K562 (cell line): Measurements from ENCODE around the gene MFSD6L. TPM values are rescaled to one million over a fixed set of nuclear protein-coding genes. Genes with fewer than 3 reads are reported as not detected.
A peak's percentile ranks its signal among the peaks of the same experiment; 100 is the strongest.

Source experiments
- ATAC-seq: fragments of 200-7000 bp; cut with Tn5 transposase; 3 replicates; pipeline ENCODE4 v1.9.1; 2020; ENCODE audit warnings: moderate library complexity
- BruUV-seq: library from RNA; stranded (reverse); fragments of 400-500 nt; replicated peaks from 2 replicates; lab custom pipeline; 2021; lab: Mats Ljungman, UMichigan
- CTCF ChIA-PET: fragments of 300-600 bp; formaldehyde crosslinking; extraction: SDS; loops from one replicate; lab custom pipeline; 2021; ENCODE audit warnings: low intra/inter-chr PET ratio; lab: Yijun Ruan, JAX
- POLR2A ChIA-PET: fragments of 300-600, 350-650 bp; sonication (Branson Sonifier 250); formaldehyde crosslinking; extraction: SDS; loops from one replicate; lab custom pipeline; 2021; ENCODE audit warnings: antibody characterized with exemption, inconsistent platforms; lab: Yijun Ruan, JAX
- DNase-seq, 4 experiments: peaks; one replicate each; pipeline versions ENCODE4 v3.0.0 to v3.0.0-alpha.2; 2011 to 2018; ENCODE audit warnings: low spot score in 3 of 4, mixed read lengths in 3 of 4; ENCODE audit errors: extremely low read depth in 1 of 4
- FAIRE-seq: peaks from 2 replicates; lab custom pipeline; 2011; peaks lifted over from hg19 to GRCh38; lab: Jason Lieb, UNC
- H2AFZ ChIP-seq: 2 replicates; pipeline ENCODE4 v1.6.0; 2011; ENCODE audit warnings: low read depth, low read length, control low read depth, inconsistent platforms
- H3K27ac ChIP-seq: fragments of 200-600 bp; 3 replicates; pipeline ENCODE4 v1.8.0; 2011; ENCODE audit warnings: low read depth, mild to moderate bottlenecking, control low read depth, inconsistent platforms, low read length, moderate library complexity, mixed read lengths; ENCODE audit errors: extremely low read depth
- H3K27me3 ChIP-seq, 2 experiments: fragments of 300-600 bp in 1 of 2; 2 replicates in 1 of 2; 3 replicates in 1 of 2; pipeline versions ENCODE4 v1.6.0 to v1.8.0; 2011; ENCODE audit warnings: inconsistent platforms in 2 of 2, low read length in 2 of 2, mild to moderate bottlenecking in 1 of 2, mixed read lengths in 1 of 2, moderate library complexity in 1 of 2; ENCODE audit not compliant: control insufficient read depth in 2 of 2, insufficient read depth in 2 of 2
- H3K36me3 ChIP-seq: fragments of 300-600 bp; 3 replicates; pipeline ENCODE4 v1.8.0; 2011; ENCODE audit warnings: mild to moderate bottlenecking, low read length, inconsistent platforms; ENCODE audit not compliant: control insufficient read depth, insufficient read depth
- H3K4me1 ChIP-seq, 2 experiments: fragments of 200-600 bp in 1 of 2; replicated peaks in 1 of 2; 2 replicates in 1 of 2; 3 replicates in 1 of 2; pipeline versions ENCODE4 v1.5.1 to v1.8.0; 2011; ENCODE audit warnings: inconsistent platforms in 2 of 2, low read length in 2 of 2, mild to moderate bottlenecking in 1 of 2, mixed read lengths in 1 of 2, moderate library complexity in 1 of 2; ENCODE audit not compliant: control insufficient read depth in 2 of 2, insufficient read depth in 2 of 2
- H3K4me2 ChIP-seq: 2 replicates; pipeline ENCODE4 v1.6.1; 2011; ENCODE audit warnings: low read length, control low read depth, inconsistent platforms, mixed read lengths; ENCODE audit not compliant: insufficient read depth
- H3K4me3 ChIP-seq: fragments of 200-600 bp; sonication (generic), shearing (Covaris generic); 2 replicates; pipeline ENCODE4 v1.5.1; 2016; ENCODE audit warnings: control low read depth, inconsistent platforms
- H3K79me2 ChIP-seq: fragments of 200-600 bp; 3 replicates; pipeline ENCODE4 v1.8.0; 2011; ENCODE audit warnings: low read length, inconsistent platforms; ENCODE audit not compliant: control insufficient read depth, insufficient read depth
- H3K9ac ChIP-seq, 2 experiments: 2 replicates each; pipeline versions ENCODE4 v1.6.0 to v1.6.1; 2011; ENCODE audit warnings: low read depth in 2 of 2, low read length in 2 of 2, control low read depth in 1 of 2, inconsistent platforms in 1 of 2, mild to moderate bottlenecking in 1 of 2, mixed read lengths in 1 of 2; ENCODE audit not compliant: insufficient read depth in 1 of 2
- H3K9me1 ChIP-seq: one replicate; pipeline ENCODE4 v1.6.0; 2011; ENCODE audit warnings: inconsistent platforms, mild to moderate bottlenecking, low read length, moderate library complexity; ENCODE audit not compliant: control insufficient read depth, insufficient read depth
- H3K9me3 ChIP-seq: replicated peaks from 2 replicates; pipeline ENCODE4 v1.5.1; 2011; ENCODE audit warnings: low read depth, low read length, inconsistent platforms; ENCODE audit not compliant: control insufficient read depth, insufficient read depth
- H4K20me1 ChIP-seq: replicated peaks from 2 replicates; pipeline ENCODE4 v1.6.1; 2011; ENCODE audit warnings: low read length, inconsistent platforms, mixed read lengths; ENCODE audit not compliant: control insufficient read depth, insufficient read depth
- BHLHE40 ChIP-seq: IDR thresholded peaks from 2 replicates; pipeline ENCODE4 v1.6.1; 2011; ENCODE audit warnings: low read length, improper control_type of control experiment
- CAMTA2 ChIP-seq: fragments of 250-450 bp; sonication (Bioruptor Pico); conservative IDR thresholded peaks from 2 replicates; pipeline ENCODE4 v1.5.1; 2022
- FOXA3 ChIP-seq, 2 experiments: fragments of 450-650 bp in 1 of 2; sonication (generic) in 1 of 2; formaldehyde crosslinking; IDR thresholded peaks in 1 of 2; conservative IDR thresholded peaks in 1 of 2; 2 replicates each; pipeline versions ENCODE4 v1.4.0 to v1.8.0; 2020 to 2022; ENCODE audit warnings: mild to moderate bottlenecking in 2 of 2, missing genetic modification reagents in 1 of 2
- HDAC1 ChIP-seq, 2 experiments: fragments of 450-650 bp; IDR thresholded peaks; 2 replicates each; pipeline ENCODE4 v1.6.1; 2016 to 2017; ENCODE audit warnings: inconsistent platforms in 1 of 2, mild to moderate bottlenecking in 1 of 2, moderate library complexity in 1 of 2
- KDM5B ChIP-seq: fragments of 200-600 bp; sonication (generic); IDR thresholded peaks from 2 replicates; pipeline ENCODE4 v1.6.1; 2012; ENCODE audit warnings: low read depth, mild to moderate bottlenecking, moderate library complexity, low read length, control low read depth, inconsistent platforms; ENCODE audit not compliant: insufficient replicate concordance
- MECOM ChIP-seq: fragments of 250-450 bp; sonication (Bioruptor Pico); IDR thresholded peaks from 2 replicates; pipeline ENCODE4 v1.8.0; 2022; ENCODE audit warnings: inconsistent platforms
- NFRKB ChIP-seq: fragments of 450-650 bp; IDR thresholded peaks from 2 replicates; pipeline ENCODE4 v1.6.1; 2016; ENCODE audit warnings: low read depth
- POLR3A ChIP-seq: IDR thresholded peaks from 2 replicates; pipeline ENCODE4 v1.6.1; 2011; ENCODE audit warnings: borderline replicate concordance, mild to moderate bottlenecking, moderate library complexity; ENCODE audit not compliant: insufficient read length, insufficient read depth; ENCODE audit errors: extremely low read depth
- PTBP1 ChIP-seq: fragments of 200-400 bp; formaldehyde crosslinking; IDR thresholded peaks from 2 replicates; pipeline ENCODE4 v1.6.1; 2017; ENCODE audit warnings: low read depth, low read length
- RBFOX2 ChIP-seq: fragments of 200-400 bp; formaldehyde crosslinking; IDR thresholded peaks from 2 replicates; pipeline ENCODE4 v1.6.1; 2017; ENCODE audit warnings: low read depth, mild to moderate bottlenecking, low read length, moderate library complexity
- SMAD3 ChIP-seq: fragments of 450-650 bp; formaldehyde crosslinking; conservative IDR thresholded peaks from 2 replicates; pipeline ENCODE4 v1.4.0; 2020; ENCODE audit warnings: mild to moderate bottlenecking
- SMARCA5 ChIP-seq: fragments of 450-650 bp; IDR thresholded peaks from 2 replicates; pipeline ENCODE4 v1.6.1; 2016
- SREBF1 ChIP-seq: fragments of 150-350 bp; IDR thresholded peaks from 2 replicates; pipeline ENCODE4 v1.6.1; 2014; ENCODE audit warnings: antibody characterized with exemption, low read depth, low read length, borderline replicate concordance
- SRSF3 ChIP-seq: fragments of 200-400 bp; formaldehyde crosslinking; IDR thresholded peaks from 2 replicates; pipeline ENCODE4 v1.6.1; 2016; ENCODE audit warnings: mild to moderate bottlenecking, low read length, moderate library complexity; ENCODE audit not compliant: insufficient read depth
- STAT5A ChIP-seq: IDR thresholded peaks from 2 replicates; pipeline ENCODE4 v1.6.1; 2012; ENCODE audit warnings: low read length, inconsistent platforms, borderline replicate concordance
- TAF9B ChIP-seq: fragments of 450-650 bp; IDR thresholded peaks from 2 replicates; pipeline ENCODE4 v1.6.1; 2018; ENCODE audit warnings: mild to moderate bottlenecking; ENCODE audit not compliant: partially characterized antibody
- ZNF12 ChIP-seq: sonication (generic); formaldehyde crosslinking; IDR thresholded peaks from 2 replicates; pipeline ENCODE4 v1.4.0; 2020; ENCODE audit warnings: mild to moderate bottlenecking, missing genetic modification reagents
- ZNF444 ChIP-seq: fragments of 250-450 bp; sonication (Bioruptor Pico); IDR thresholded peaks from 2 replicates; pipeline ENCODE4 v1.4.0; 2020; ENCODE audit warnings: mild to moderate bottlenecking, moderate library complexity
- ZSCAN32 ChIP-seq: fragments of 450-650 bp; formaldehyde crosslinking; IDR thresholded peaks from 2 replicates; pipeline ENCODE4 v1.4.0; 2020; ENCODE audit warnings: mild to moderate bottlenecking, moderate library complexity
- WGBS: fragments of 100-300 bp; shearing (Covaris generic); methylation state at CpG from one replicate; pipeline ENCODE4 v1.1.6; 2016; ENCODE audit warnings: low coverage, mixed read lengths; ENCODE audit not compliant: insufficient coverage; ENCODE audit errors: missing lambda C conversion rate; 5-methylcytosine and 5-hydroxymethylcytosine counted together
- in situ Hi-C: fragments of 300-500 bp; cut with MboI; formaldehyde crosslinking; loops from 4 replicates; pipeline ENCODE4 v1.15.0; 2018; ENCODE audit warnings: inconsistent platforms, mixed read lengths
- intact Hi-C: fragments of 100-400 bp; cut with micrococcal nuclease; formaldehyde crosslinking; loops from 2 replicates; pipeline ENCODE4 v1.14.2; 2022
- polyA plus RNA-seq, 8 experiments: library from polyadenylated mRNA; depleted of rRNA in 4 of 8; stranded (reverse) in 5 of 8; unstranded in 3 of 8; fragments of >200 nt; fragmentation: Nextera tagmentation in 2 of 8; fragmentation: Illumina TruSeq in 1 of 8; extraction: Ambion mirVana in 2 of 8; extraction: Trizol in 1 of 8; gene quantifications; 2 replicates each; pipeline versions ENCODE4 v1.2.1 to v1.2.3, GENCODE V29; 2011 to 2014; ENCODE audit warnings: inconsistent platforms in 1 of 8, missing spikeins in 1 of 8
- total RNA-seq, 7 experiments: library from RNA; depleted of rRNA in 6 of 7; stranded (reverse); fragments of >200 nt in 6 of 7; fragmentation: Illumina TruSeq in 2 of 7; extraction: Trizol in 2 of 7; gene quantifications; 2 replicates each; pipeline versions ENCODE4 v1.2.1 to v1.2.3, GENCODE V29; 2011 to 2021; ENCODE audit warnings: low replicate concordance in 1 of 7

MFSD6L gene
- total and polyA plus RNA-seq, 9 of the 15 experiments (the other 6 are each of a cell fraction or from before 2014, with no cell fraction given) = not detected

DNA sequence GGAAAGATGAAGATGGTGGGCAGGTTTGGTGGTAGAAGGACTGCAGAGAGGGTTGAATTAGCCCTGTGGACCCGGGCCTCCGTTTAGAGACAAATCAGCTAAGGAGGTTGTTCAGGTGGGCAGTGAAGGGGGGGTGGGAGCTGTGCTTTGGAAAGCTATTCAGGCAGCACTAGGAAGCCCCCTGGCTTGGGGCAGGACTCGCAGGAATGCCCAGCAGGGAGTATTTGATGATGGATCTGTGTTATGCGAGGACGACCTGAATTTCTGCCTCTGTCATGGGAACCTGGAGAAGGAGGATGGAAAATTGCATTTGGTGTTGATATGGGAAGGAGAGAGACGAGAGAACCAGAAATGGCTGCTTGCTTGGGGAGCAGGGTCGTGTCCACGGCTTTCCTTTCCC lies 44.3 kb downstream of the MFSD6L start:
- Histone ChIP-seq H3K27me3 (peaks cover 6 to 33% of the 10 kb centered on the region in 2 experiments; a peak in 3 of 5 replicates), H3K9me3 (no peaks in the 10 kb centered on the region), H3K36me3 (no peaks in the 10 kb centered on the region), H4K20me1 (no peaks in the 10 kb centered on the region), H2AFZ (no peak overlapping the region), H3K4me3 (no peak overlapping the region), H3K4me1 (no peaks in the 10 kb centered on the region), H3K9me1 (no peaks in the 10 kb centered on the region), H3K27ac (no peak overlapping the region), H3K4me2 (no peak overlapping the region), H3K9ac (no peak overlapping the region), H3K79me2 (no peaks in the 10 kb centered on the region)
- FAIRE-seq (no peak), DNase-seq (no peak), ATAC-seq (no peak)
- 0% methylated on average over 7 of the region's 8 CpGs for WGBS
- ChIA-PET CTCF (no interaction called here), POLR2A (interaction anchor here (0.6 kb wide), 2 partner anchors 238 to 490 kb away, joined by 3 read pairs; no protein-coding TSS in a partner anchor)
- intact Hi-C loops = no loop called here
- in situ Hi-C loops = loop anchor here (10.0 kb wide), 1 partner anchor 350 kb away; no protein-coding TSS in a partner anchor
- TF ChIP-seq CAMTA2 (CRISPR knock-in tag) = no peak
- no peak for TF ChIP-seq ZSCAN32
- TF ChIP-seq RBFOX2 = no peak
- BruUV-seq = no TSS peak

DNA sequence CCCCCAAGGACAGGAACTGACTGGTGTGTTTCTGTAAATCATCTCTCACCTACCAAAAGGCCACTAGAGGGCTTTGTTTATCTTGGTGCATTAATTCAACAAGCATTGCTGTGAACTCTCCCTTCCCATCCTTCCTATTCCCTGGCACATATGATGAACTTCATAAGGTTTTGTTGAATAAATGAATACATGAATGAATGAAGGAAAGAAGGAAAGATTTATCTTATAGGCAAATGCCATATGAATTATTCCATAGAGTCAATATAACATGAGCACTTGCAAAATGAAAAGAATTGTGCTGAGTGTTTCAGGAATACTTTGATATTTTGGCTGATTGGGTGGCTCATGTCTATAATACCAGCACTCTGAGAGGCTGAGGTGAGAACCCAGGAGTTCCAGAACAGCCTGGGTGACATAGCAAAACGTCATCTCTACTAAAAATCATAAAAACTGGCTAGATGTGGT lies 45.2 kb downstream of the MFSD6L start:
- CTCF ChIA-PET = no interaction called here
- Histone ChIP-seq H3K9ac (no peak overlapping the region), H3K4me1 (no peaks in the 10 kb centered on the region), H3K9me3 (no peaks in the 10 kb centered on the region), H3K4me3 (no peak overlapping the region), H4K20me1 (no peaks in the 10 kb centered on the region), H3K27me3 (peaks cover 6 to 33% of the 10 kb centered on the region in 2 experiments; a peak in 3 of 5 replicates), H3K27ac (no peak overlapping the region), H3K79me2 (no peaks in the 10 kb centered on the region), H3K36me3 (no peaks in the 10 kb centered on the region), H3K9me1 (no peaks in the 10 kb centered on the region), H3K4me2 (no peak overlapping the region), H2AFZ (no peak overlapping the region)
- WGBS = 0% methylated on average over 1 of the region's 1 CpG
- intact Hi-C loops (no loop called here), in situ Hi-C loops (loop anchor here (10.0 kb wide), 1 partner anchor 349 kb away; no protein-coding TSS in a partner anchor)
- ATAC-seq (no peak; the same call in 2 of the 3 replicates), DNase-seq (peak in 1 of 4 experiments; percentile 14), FAIRE-seq (no peak)
- POLR2A ChIA-PET = interaction anchor here (0.6 kb wide), 1 partner anchor 489 kb away, joined by 3 read pairs; no protein-coding TSS in a partner anchor
- no TSS peak for BruUV-seq
- TF ChIP-seq POLR3A = no peak
- TF ChIP-seq FOXA3 (CRISPR knock-in tag; conservative IDR thresholded peaks at IDR 0.05 in 1 of 2, IDR thresholded peaks at IDR 0.05 in 1 of 2) = peak in 1 of 2 experiments; percentile 82; a peak in 2 of 4 replicates
- TF ChIP-seq NFRKB = no peak
- TF ChIP-seq SMAD3 (CRISPR knock-in tag) = no peak
- no peak for TF ChIP-seq BHLHE40
- no peak for TF ChIP-seq KDM5B
- no peak for TF ChIP-seq STAT5A
- no peak for TF ChIP-seq ZNF444
- TF ChIP-seq HDAC1 (IDR thresholded peaks at IDR 0.05) = no peak
- TF ChIP-seq SMARCA5 = no peak
- no peak for TF ChIP-seq SRSF3
- no peak for TF ChIP-seq PTBP1
- TF ChIP-seq TAF9B = no peak
- no peak for TF ChIP-seq SREBF1
- no peak for TF ChIP-seq ZNF12
- TF ChIP-seq MECOM (CRISPR knock-in tag) = no peak
